NCI-H774 (cell line): Measurements from ENCODE around the gene VWA1.
A peak's percentile ranks its signal among the peaks of the same experiment; 100 is the strongest.
"Not testable (repeated sequence)": the region's sequence is repeated elsewhere in the genome, so short reads cannot be mapped to it uniquely, and the experiment has no call there.

Source experiments
- DNase-seq: peaks from one replicate; lab custom pipeline; 2025; lab: John Stamatoyannopoulos, UW

The VWA1 gene

GRCh38 chr1:1435106-1435903 is at the start of gene VWA1:
Gene VWA1 (plus strand): TSS chr1:1435690. CDS start chr1:1435749, 59 bp downstream.
- peak; percentile 33 for DNase-seq

GRCh38 chr1:1385931-1386330 is 49.6 kb upstream of the VWA1 start:
- no peak for DNase-seq

- DNase-seq: no peak
These were observed 48.1 kb upstream of the VWA1 start for GRCh38 chr1:1387098-1388077.

- DNase-seq: no peak
These were observed 47.4 kb upstream of the VWA1 start for GRCh38 chr1:1388078-1388472.

- no peak for DNase-seq
These were observed 44.8 kb upstream of the VWA1 start for GRCh38 chr1:1390675-1391074.

- DNase-seq: no peak
These were observed 44.3 kb upstream of the VWA1 start for GRCh38 chr1:1391225-1391624.

- DNase-seq: no peak
These were observed 42.5 kb upstream of the VWA1 start for GRCh38 chr1:1393014-1393413.

- no peak for DNase-seq
These were observed 42.1 kb upstream of the VWA1 start for GRCh38 chr1:1393428-1393827.

GRCh38 chr1:1394116-1394515 is 41.4 kb upstream of the VWA1 start:
- no peak for DNase-seq

GRCh38 chr1:1395166-1395565 is 40.3 kb upstream of the VWA1 start:
- DNase-seq: no peak

GRCh38 chr1:1397839-1398523 is 37.5 kb upstream of the VWA1 start:
- no peak for DNase-seq

GRCh38 chr1:1398677-1399186 is 36.8 kb upstream of the VWA1 start:
- DNase-seq: no peak

GRCh38 chr1:1399187-1399871 is 36.2 kb upstream of the VWA1 start, which contains the start of gene CCNL2:
Gene CCNL2 (minus strand): TSS chr1:1399335. CDS start chr1:1399306, 29 bp downstream.
- DNase-seq: peak; percentile 90

GRCh38 chr1:1399872-1400575 is 35.5 kb upstream of the VWA1 start:
- DNase-seq: no peak

GRCh38 chr1:1400576-1401456 is 34.7 kb upstream of the VWA1 start:
- no peak for DNase-seq

- no peak for DNase-seq
These were observed 34.0 kb upstream of the VWA1 start for GRCh38 chr1:1401457-1402010.

GRCh38 chr1:1402072-1402900 is 33.2 kb upstream of the VWA1 start:
- peak; percentile 3 for DNase-seq

- DNase-seq: not testable (repeated sequence)
These were observed 32.5 kb upstream of the VWA1 start for GRCh38 chr1:1402901-1403392.
